H1 (cell line): ENCODE measurements around the gene ABCD1. TPM values are rescaled to one million over a fixed set of nuclear protein-coding genes. Genes with fewer than 3 reads are reported as not detected.

Source experiments
- CEBPB ChIP-seq: IDR thresholded peaks from 2 replicates; pipeline ENCODE4 v1.6.1; 2012; ENCODE audit warnings: low read depth, low read length
- EP300 ChIP-seq, 2 experiments: IDR thresholded peaks; 1 replicate in 1 of 2; 2 replicates in 1 of 2; pipeline ENCODE4 v1.6.1; 2011 to 2012; ENCODE audit warnings: low read depth in 2 of 2, low read length in 2 of 2, mild to moderate bottlenecking in 2 of 2, borderline replicate concordance in 1 of 2, inconsistent platforms in 1 of 2, moderate library complexity in 1 of 2
- RFX5 ChIP-seq: IDR thresholded peaks from 2 replicates; pipeline ENCODE4 v1.6.1; 2011; ENCODE audit warnings: low read depth, low read length, improper control_type of control experiment, borderline replicate concordance
- polyA plus RNA-seq, 7 experiments: library from polyadenylated mRNA; depleted of rRNA in 3 of 7; stranded (reverse) in 5 of 7; unstranded in 2 of 7; fragments of >200 nt in 5 of 7; fragments of 200-250 nt in 2 of 7; gene quantifications; 1 replicate in 5 of 7; 2 replicates in 1 of 7; 4 replicates in 1 of 7; pipeline versions ENCODE4 v1.2.1 to v1.2.3, GENCODE V29; 2011 to 2013; ENCODE audit warnings: missing spikeins in 2 of 7, mixed read lengths in 2 of 7
- total RNA-seq: library from RNA; stranded (reverse); fragmentation: NEBNext Ultra II Directional; extraction: Animal tissue kit (Norgen Biotek cat#: 25700); gene quantifications from 2 replicates; pipeline ENCODE4 v1.2.1, GENCODE V29; 2021

Gene ABCD1
- total and polyA plus RNA-seq, 2 of the 8 experiments (the other 6 are each of a cell fraction or from before 2014, with no cell fraction given), result 3.1 to 6.6 TPM

- TF ChIP-seq EP300 (IDR thresholded peaks at IDR 0.05; ENCODE audit: borderline replicate concordance in 1 of 2, low read depth in 2 of 2, low read length in 2 of 2), result no peak
- TF ChIP-seq RFX5, result no peak
- no peak for TF ChIP-seq CEBPB
These were observed 5.0 kb upstream of the ABCD1 start (continued) for GRCh38 chrX:153719701-153720100.
